Fibroblast of skin of scalp (primary cell): Measurements from ENCODE around the gene DNAAF2. TPM values are rescaled to one million over a fixed set of nuclear protein-coding genes. Genes with fewer than 3 reads are reported as not detected.
"Not testable (repeated sequence)": the region's sequence is repeated elsewhere in the genome, so short reads cannot be mapped to it uniquely, and the experiment has no call there.

Source experiments
- DNase-seq: peaks from one replicate; pipeline ENCODE4 v3.0.0-alpha.2; 2013
- polyA plus RNA-seq, 2 experiments: library from polyadenylated mRNA; unstranded; fragments of 120-200 nt; gene quantifications; one replicate each; pipeline ENCODE4 v1.2.1, GENCODE V29; 2013; ENCODE audit not compliant: insufficient read length in 2 of 2

DNAAF2 gene
- 5.7 TPM for polyA plus RNA-seq (2013, experiment 1 of 2; ENCODE audit: insufficient read length)
- polyA plus RNA-seq (2013, experiment 2 of 2; ENCODE audit: insufficient read length) = 7.1 TPM

- peak; percentile 64 for DNase-seq
Measured at GRCh38 chr14:49634547-49635334, at the start of gene DNAAF2. DNAAF2 (minus strand) TSS chr14:49635244; CDS start chr14:49635149, 95 bp downstream.

- DNase-seq = no peak
Measured at GRCh38 chr14:49679271-49679670, 44.2 kb upstream of the DNAAF2 start.

- DNase-seq = no peak
Measured at GRCh38 chr14:49677643-49678042, 42.6 kb upstream of the DNAAF2 start.

GRCh38 chr14:49673586-49673985 lies 38.5 kb upstream of the DNAAF2 start:
- DNase-seq = no peak

- no peak for DNase-seq
Measured at GRCh38 chr14:49670475-49670874, 35.4 kb upstream of the DNAAF2 start.

- DNase-seq = no peak
Measured at GRCh38 chr14:49659526-49660455, 24.7 kb upstream of the DNAAF2 start.

GRCh38 chr14:49657500-49657899 lies 22.5 kb upstream of the DNAAF2 start:
- DNase-seq = not testable (repeated sequence)

GRCh38 chr14:49654511-49654910 lies 19.5 kb upstream of the DNAAF2 start:
- no peak for DNase-seq

GRCh38 chr14:49653508-49653907 lies 18.5 kb upstream of the DNAAF2 start:
- no peak for DNase-seq

GRCh38 chr14:49642163-49642562 lies 7.1 kb upstream of the DNAAF2 start:
- DNase-seq = no peak

- DNase-seq = no peak
Measured at GRCh38 chr14:49641697-49642129, 6.7 kb upstream of the DNAAF2 start.

GRCh38 chr14:49640540-49641417 lies 5.7 kb upstream of the DNAAF2 start:
- DNase-seq = no peak

- no peak for DNase-seq
Measured at GRCh38 chr14:49637534-49638078, 2.6 kb upstream of the DNAAF2 start.

GRCh38 chr14:49636866-49637265 lies 1.8 kb upstream of the DNAAF2 start:
- DNase-seq = no peak

GRCh38 chr14:49633640-49634546 lies 1.2 kb downstream of the DNAAF2 start:
- peak; percentile 95 for DNase-seq

- no peak for DNase-seq
Measured at GRCh38 chr14:49623941-49624839, 10.9 kb downstream of the DNAAF2 start.

GRCh38 chr14:49623387-49623786 lies 11.7 kb downstream of the DNAAF2 start:
- DNase-seq = no peak

- no peak for DNase-seq
Measured at GRCh38 chr14:49622022-49622607, 12.9 kb downstream of the DNAAF2 start.
